Smooth muscle cell (in vitro differentiated cells): ENCODE data around the gene CHST13. TPM values are rescaled to one million over a fixed set of nuclear protein-coding genes. Genes with fewer than 3 reads are reported as not detected.

ENCODE experiments used
- DNase-seq: peaks from one replicate; lab custom pipeline; 2025; ENCODE audit not compliant: unreplicated experiment; lab: John Stamatoyannopoulos, UW
- H2AFZ ChIP-seq: fragments of 200-600 bp; sonication (generic); 2 replicates; pipeline ENCODE4 v1.6.0; 2016; ENCODE audit warnings: antibody characterized with exemption, low read depth, mild to moderate bottlenecking
- H3F3A ChIP-seq: fragments of 200-600 bp; sonication (generic); 2 replicates; pipeline ENCODE4 v1.6.0; 2017; ENCODE audit warnings: antibody characterized with exemption, low read depth
- H3K27ac ChIP-seq: fragments of 200-600 bp; sonication (generic); 2 replicates; pipeline ENCODE4 v1.5.1; 2016; ENCODE audit warnings: low read depth, mild to moderate bottlenecking
- H3K27me3 ChIP-seq: fragments of 200-600 bp; sonication (generic); 2 replicates; pipeline ENCODE4 v1.6.1; 2016; ENCODE audit warnings: low read depth, mild to moderate bottlenecking
- H3K36me3 ChIP-seq: fragments of 200-600 bp; sonication (generic); 2 replicates; pipeline ENCODE4 v1.5.1; 2016; ENCODE audit warnings: low read depth
- H3K4me1 ChIP-seq: fragments of 200-600 bp; sonication (generic); 2 replicates; pipeline ENCODE4 v1.5.1; 2016; ENCODE audit warnings: low read depth
- H3K4me2 ChIP-seq: fragments of 200-600 bp; sonication (generic); 2 replicates; pipeline ENCODE4 v1.6.0; 2016; ENCODE audit warnings: mild to moderate bottlenecking
- H3K4me3 ChIP-seq: fragments of 200-600 bp; sonication (generic); 2 replicates; pipeline ENCODE4 v1.5.1; 2016; ENCODE audit warnings: mild to moderate bottlenecking
- H3K79me2 ChIP-seq: fragments of 200-600 bp; sonication (generic); 2 replicates; pipeline ENCODE4 v1.6.0; 2016; ENCODE audit warnings: low read depth, mild to moderate bottlenecking
- H3K9ac ChIP-seq: fragments of 200-600 bp; sonication (generic); 2 replicates; pipeline ENCODE4 v1.6.0; 2016; ENCODE audit warnings: low read depth
- H3K9me3 ChIP-seq: fragments of 200-600 bp; sonication (generic); replicated peaks from 2 replicates; pipeline ENCODE4 v1.5.1; 2016; ENCODE audit warnings: low read depth
- H4K20me1 ChIP-seq: fragments of 200-600 bp; sonication (generic); 2 replicates; pipeline ENCODE4 v1.6.0; 2016; ENCODE audit warnings: low read depth
- CTCF ChIP-seq: fragments of 200-600 bp; sonication (generic); IDR thresholded peaks from 2 replicates; pipeline ENCODE4 v1.5.1; 2017; ENCODE audit warnings: borderline replicate concordance, mild to moderate bottlenecking, antibody characterized with exemption; ENCODE audit not compliant: insufficient read depth, poor library complexity, severe bottlenecking
- WGBS: methylation state at CpG from one replicate; pipeline ENCODE4 v1.1.7; 2016; ENCODE audit warnings: low lambda C conversion rate; 5-methylcytosine and 5-hydroxymethylcytosine counted together
- polyA plus RNA-seq: library from polyadenylated mRNA; unstranded; fragments of >200 nt; fragmentation: Nextera tagmentation; extraction: Ambion mirVana; gene quantifications from 2 replicates; pipeline ENCODE4 v1.2.1, GENCODE V29; 2016
- total RNA-seq: library from RNA; depleted of rRNA; stranded (reverse); fragments of >200 nt; gene quantifications from 2 replicates; pipeline ENCODE4 v1.2.3, GENCODE V29; 2014

CHST13 gene
- total and polyA plus RNA-seq, 2 experiments from 2014 or later = not detected

GRCh38 chr3:126517291-126517951 is 6.5 kb upstream of the CHST13 start, which contains the start of gene UROC1:
Gene UROC1, minus strand, starts transcription at chr3:126517773. Its CDS starts 54 bp downstream, at chr3:126517719.
- H3K9ac ChIP-seq = no peak within 1 kb of the TSS

GRCh38 chr3:126517986-126518778 is 5.8 kb upstream of the CHST13 start:
- H3K4me2 ChIP-seq = no peak overlapping the region
- no peak for TF ChIP-seq CTCF
- no peak overlapping the region for H3K9ac ChIP-seq
- no peak overlapping the region for H3K4me3 ChIP-seq
- no peak overlapping the region for H2AFZ ChIP-seq
- WGBS = 93% methylated on average over 14 of the region's 15 CpGs
- no peaks in the 10 kb centered on the region for H3K9me3 ChIP-seq
- no peaks in the 10 kb centered on the region for H3K79me2 ChIP-seq
- H3F3A ChIP-seq = no peaks in the 10 kb centered on the region
- H3K27ac ChIP-seq = no peak overlapping the region
- no peak for DNase-seq
- H3K4me1 ChIP-seq = no peaks in the 10 kb centered on the region
- H3K27me3 ChIP-seq = peaks cover 15% of the 10 kb centered on the region
- H4K20me1 ChIP-seq = no peaks in the 10 kb centered on the region
- no peaks in the 10 kb centered on the region for H3K36me3 ChIP-seq

More at GRCh38 chr3:126517291-126517951, 6.5 kb upstream of the CHST13 start, which contains the start of gene UROC1:
- Histone ChIP-seq H3K27ac (no peak within 1 kb of the TSS), H3K9me3 (no peaks in the 10 kb centered on the region), H3K4me2 (no peak within 1 kb of the TSS), H4K20me1 (no peaks in the 10 kb centered on the region), H2AFZ (no peak within 1 kb of the TSS), H3K36me3 (no peaks in the 10 kb centered on the region), H3K4me1 (no peaks in the 10 kb centered on the region), H3K27me3 (peaks cover 8% of the 10 kb centered on the region), H3K4me3 (no peak within 1 kb of the TSS), H3K79me2 (no peaks in the 10 kb centered on the region), H3F3A (no peaks in the 10 kb centered on the region)
- no peak for TF ChIP-seq CTCF
- WGBS = 92% methylated on average over 16 of the region's 16 CpGs
- no peak for DNase-seq

GRCh38 chr3:126518779-126519177 is 5.2 kb upstream of the CHST13 start:
- no peak for TF ChIP-seq CTCF
- peaks cover 21% of the 10 kb centered on the region for H3K27me3 ChIP-seq
- H3F3A ChIP-seq = no peaks in the 10 kb centered on the region
- no peaks in the 10 kb centered on the region for H3K79me2 ChIP-seq
- no peak overlapping the region for H3K9ac ChIP-seq
- no peak overlapping the region for H2AFZ ChIP-seq
- no peaks in the 10 kb centered on the region for H3K4me1 ChIP-seq
- no peak overlapping the region for H3K4me3 ChIP-seq
- H3K9me3 ChIP-seq = no peaks in the 10 kb centered on the region
- DNase-seq = no peak
- no peaks in the 10 kb centered on the region for H3K36me3 ChIP-seq
- no peaks in the 10 kb centered on the region for H4K20me1 ChIP-seq
- H3K27ac ChIP-seq = no peak overlapping the region
- 61% methylated on average over 4 of the region's 4 CpGs for WGBS
- H3K4me2 ChIP-seq = no peak overlapping the region
